Measurements from ENCODE around the gene MAL.

- TF ChIP-seq, protein P1, sequence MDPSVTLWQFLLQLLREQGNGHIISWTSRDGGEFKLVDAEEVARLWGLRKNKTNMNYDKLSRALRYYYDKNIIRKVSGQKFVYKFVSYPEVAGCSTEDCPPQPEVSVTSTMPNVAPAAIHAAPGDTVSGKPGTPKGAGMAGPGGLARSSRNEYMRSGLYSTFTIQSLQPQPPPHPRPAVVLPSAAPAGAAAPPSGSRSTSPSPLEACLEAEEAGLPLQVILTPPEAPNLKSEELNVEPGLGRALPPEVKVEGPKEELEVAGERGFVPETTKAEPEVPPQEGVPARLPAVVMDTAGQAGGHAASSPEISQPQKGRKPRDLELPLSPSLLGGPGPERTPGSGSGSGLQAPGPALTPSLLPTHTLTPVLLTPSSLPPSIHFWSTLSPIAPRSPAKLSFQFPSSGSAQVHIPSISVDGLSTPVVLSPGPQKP (IDR thresholded peaks at IDR 0.05; ENCODE audit: borderline replicate concordance, low read depth, low read length), result no peak
- no peak for TF ChIP-seq CTCF (conservative IDR thresholded peaks at IDR 0.05; ENCODE audit: low read depth, low read length)
- TF ChIP-seq POLR2A (IDR thresholded peaks at IDR 0.05; ENCODE audit: low read depth, low read length), result no peak
- no peak for TF ChIP-seq CHD1 (IDR thresholded peaks at IDR 0.05; ENCODE audit: low read depth, low read length)
- TF ChIP-seq, protein P2, sequence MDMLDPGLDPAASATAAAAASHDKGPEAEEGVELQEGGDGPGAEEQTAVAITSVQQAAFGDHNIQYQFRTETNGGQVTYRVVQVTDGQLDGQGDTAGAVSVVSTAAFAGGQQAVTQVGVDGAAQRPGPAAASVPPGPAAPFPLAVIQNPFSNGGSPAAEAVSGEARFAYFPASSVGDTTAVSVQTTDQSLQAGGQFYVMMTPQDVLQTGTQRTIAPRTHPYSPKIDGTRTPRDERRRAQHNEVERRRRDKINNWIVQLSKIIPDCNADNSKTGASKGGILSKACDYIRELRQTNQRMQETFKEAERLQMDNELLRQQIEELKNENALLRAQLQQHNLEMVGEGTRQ (IDR thresholded peaks at IDR 0.05; ENCODE audit: low read depth, low read length), result no peak
- TF ChIP-seq CEBPB (IDR thresholded peaks at IDR 0.05; ENCODE audit: low read depth, low read length), result no peak
- no peak for TF ChIP-seq MAZ (IDR thresholded peaks at IDR 0.05; ENCODE audit: borderline replicate concordance, low read depth, low read length)
- TF ChIP-seq BHLHE40 (IDR thresholded peaks at IDR 0.05; ENCODE audit: low read depth, low read length), result no peak
- no peak for TF ChIP-seq RAD21 (IDR thresholded peaks at IDR 0.05; ENCODE audit: low read length)
- TF ChIP-seq NFE2L2 (IDR thresholded peaks at IDR 0.05; ENCODE audit: low read depth, low read length), result no peak
- TF ChIP-seq RFX5 (IDR thresholded peaks at IDR 0.05; ENCODE audit: low read depth, low read length), result no peak
- no peak for TF ChIP-seq RCOR1 (IDR thresholded peaks at IDR 0.05; ENCODE audit: insufficient replicate concordance, low read length)
These were observed 30.5 kb downstream of the MAL start for GRCh38 chr2:95056044-95056443.

All from IMR-90 (cell line).